ENCODE measurements around the gene ESRRB. TPM values are rescaled to one million over a fixed set of nuclear protein-coding genes. Genes with fewer than 3 reads are reported as not detected.
A peak's percentile ranks its signal among the peaks of the same experiment; 100 is the strongest.

ESRRB gene
- total RNA-seq, 1 donor from 2014 or later = 0.08 TPM

DNA sequence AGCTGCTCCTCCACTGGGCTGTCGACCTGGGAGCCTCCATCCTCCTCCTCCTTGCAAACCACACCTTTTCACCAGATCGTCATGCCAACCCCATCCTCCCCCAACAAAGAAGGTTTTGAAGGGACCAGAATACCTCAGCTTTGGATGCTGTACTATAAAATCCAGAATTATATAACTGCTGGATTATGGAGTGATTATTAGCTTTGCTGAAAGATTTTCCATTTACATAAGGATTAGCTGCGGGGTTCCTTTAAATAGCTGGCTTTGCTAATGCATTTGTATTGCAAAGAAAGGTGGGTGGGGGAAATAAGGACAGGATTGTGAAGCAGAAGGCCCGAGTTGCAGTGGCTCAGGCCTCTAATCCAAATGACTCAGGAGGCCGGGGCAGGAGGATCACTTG lies 36.6 kb downstream of the ESRRB start:
- H3K4me1 Mint-ChIP-seq (ENCODE audit: unreplicated experiment) = peaks cover 5% of the 10 kb centered on the region
- no peak overlapping the region for H3K4me3 Mint-ChIP-seq (ENCODE audit: unreplicated experiment)
- peaks cover 4% of the 10 kb centered on the region for H3K27me3 Mint-ChIP-seq (ENCODE audit: unreplicated experiment)
- peaks cover 4% of the 10 kb centered on the region for H3K36me3 Mint-ChIP-seq (ENCODE audit: low read depth, unreplicated experiment)
- no peaks in the 10 kb centered on the region for H3K9me3 Mint-ChIP-seq (ENCODE audit: unreplicated experiment)
- H3K27ac Mint-ChIP-seq (ENCODE audit: unreplicated experiment) = no peak overlapping the region
- no peak for DNase-seq (ENCODE audit: low spot score)
- TF ChIP-seq, protein P1, sequence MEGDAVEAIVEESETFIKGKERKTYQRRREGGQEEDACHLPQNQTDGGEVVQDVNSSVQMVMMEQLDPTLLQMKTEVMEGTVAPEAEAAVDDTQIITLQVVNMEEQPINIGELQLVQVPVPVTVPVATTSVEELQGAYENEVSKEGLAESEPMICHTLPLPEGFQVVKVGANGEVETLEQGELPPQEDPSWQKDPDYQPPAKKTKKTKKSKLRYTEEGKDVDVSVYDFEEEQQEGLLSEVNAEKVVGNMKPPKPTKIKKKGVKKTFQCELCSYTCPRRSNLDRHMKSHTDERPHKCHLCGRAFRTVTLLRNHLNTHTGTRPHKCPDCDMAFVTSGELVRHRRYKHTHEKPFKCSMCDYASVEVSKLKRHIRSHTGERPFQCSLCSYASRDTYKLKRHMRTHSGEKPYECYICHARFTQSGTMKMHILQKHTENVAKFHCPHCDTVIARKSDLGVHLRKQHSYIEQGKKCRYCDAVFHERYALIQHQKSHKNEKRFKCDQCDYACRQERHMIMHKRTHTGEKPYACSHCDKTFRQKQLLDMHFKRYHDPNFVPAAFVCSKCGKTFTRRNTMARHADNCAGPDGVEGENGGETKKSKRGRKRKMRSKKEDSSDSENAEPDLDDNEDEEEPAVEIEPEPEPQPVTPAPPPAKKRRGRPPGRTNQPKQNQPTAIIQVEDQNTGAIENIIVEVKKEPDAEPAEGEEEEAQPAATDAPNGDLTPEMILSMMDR (IDR thresholded peaks at IDR 0.05; ENCODE audit: unreplicated experiment) = no peak

GRCh38 chr14:76413106-76413961 lies 37.4 kb downstream of the ESRRB start:
- Mint-ChIP-seq H3K27ac (ENCODE audit: unreplicated experiment) (no peak overlapping the region), H3K4me1 (ENCODE audit: unreplicated experiment) (peaks cover 5% of the 10 kb centered on the region), H3K36me3 (ENCODE audit: low read depth, unreplicated experiment) (peaks cover 4% of the 10 kb centered on the region), H3K9me3 (ENCODE audit: unreplicated experiment) (no peaks in the 10 kb centered on the region), H3K4me3 (ENCODE audit: unreplicated experiment) (no peak overlapping the region), H3K27me3 (ENCODE audit: unreplicated experiment) (peaks cover 4% of the 10 kb centered on the region)
- no peak for DNase-seq (ENCODE audit: low spot score)
- TF ChIP-seq, protein P1 (IDR thresholded peaks at IDR 0.05; ENCODE audit: unreplicated experiment) = no peak

- peak overlapping the region; percentile 83 for H3K4me3 Mint-ChIP-seq (ENCODE audit: unreplicated experiment)
- H3K9me3 Mint-ChIP-seq (ENCODE audit: unreplicated experiment) = no peaks in the 10 kb centered on the region
- peaks cover 5% of the 10 kb centered on the region for H3K4me1 Mint-ChIP-seq (ENCODE audit: unreplicated experiment)
- no peak for DNase-seq (ENCODE audit: low spot score)
- H3K27me3 Mint-ChIP-seq (ENCODE audit: unreplicated experiment) = peaks cover 4% of the 10 kb centered on the region
- TF ChIP-seq, protein P1 (IDR thresholded peaks at IDR 0.05; ENCODE audit: unreplicated experiment) = no peak
- no peak overlapping the region for H3K27ac Mint-ChIP-seq (ENCODE audit: unreplicated experiment)
- peaks cover 4% of the 10 kb centered on the region for H3K36me3 Mint-ChIP-seq (ENCODE audit: low read depth, unreplicated experiment)
These were observed 38.1 kb downstream of the ESRRB start for GRCh38 chr14:76413962-76414600.

GRCh38 chr14:76419399-76419798 lies 43.5 kb downstream of the ESRRB start:
- H3K9me3 Mint-ChIP-seq (ENCODE audit: unreplicated experiment) = no peaks in the 10 kb centered on the region
- no peak overlapping the region for H3K4me3 Mint-ChIP-seq (ENCODE audit: unreplicated experiment)
- no peak for DNase-seq (ENCODE audit: low spot score)
- no peak overlapping the region for H3K27ac Mint-ChIP-seq (ENCODE audit: unreplicated experiment)
- peaks cover 4% of the 10 kb centered on the region for H3K27me3 Mint-ChIP-seq (ENCODE audit: unreplicated experiment)
- H3K36me3 Mint-ChIP-seq (ENCODE audit: low read depth, unreplicated experiment) = peaks cover under 1% of the 10 kb centered on the region
- TF ChIP-seq, protein P1 (IDR thresholded peaks at IDR 0.05; ENCODE audit: unreplicated experiment) = no peak
- H3K4me1 Mint-ChIP-seq (ENCODE audit: unreplicated experiment) = peaks cover 3% of the 10 kb centered on the region

GRCh38 chr14:76420827-76421226 lies 44.9 kb downstream of the ESRRB start:
- H3K4me1 Mint-ChIP-seq (ENCODE audit: unreplicated experiment) = peaks cover 2% of the 10 kb centered on the region
- no peak overlapping the region for H3K27ac Mint-ChIP-seq (ENCODE audit: unreplicated experiment)
- peaks cover 4% of the 10 kb centered on the region for H3K27me3 Mint-ChIP-seq (ENCODE audit: unreplicated experiment)
- DNase-seq (ENCODE audit: low spot score) = no peak
- TF ChIP-seq, protein P1 (IDR thresholded peaks at IDR 0.05; ENCODE audit: unreplicated experiment) = no peak
- H3K4me3 Mint-ChIP-seq (ENCODE audit: unreplicated experiment) = no peak overlapping the region
- no peaks in the 10 kb centered on the region for H3K9me3 Mint-ChIP-seq (ENCODE audit: unreplicated experiment)
- no peaks in the 10 kb centered on the region for H3K36me3 Mint-ChIP-seq (ENCODE audit: low read depth, unreplicated experiment)
